HG03439 (cell line): ENCODE results near the gene TMEM35A.
"Not testable (repeated sequence)": the region's sequence is repeated elsewhere in the genome, so short reads cannot be mapped to it uniquely, and the experiment has no call there.

Experiments used
- ATAC-seq: cut with Tn5 transposase; IDR thresholded peaks from one replicate; pipeline ENCODE4 v1.9.1; 2021; ENCODE audit warnings: mild to moderate bottlenecking, moderate library complexity; ENCODE audit not compliant: unreplicated experiment

TMEM35A gene

GRCh38 chrX:101078716-101079598 is at the start of gene TMEM35A:
Gene TMEM35A (plus strand): TSS chrX:101078879. CDS start chrX:101079003, 124 bp downstream.
- ATAC-seq, result no peak

GRCh38 chrX:101029665-101030064 is 49.0 kb upstream of the TMEM35A start:
- no peak for ATAC-seq

GRCh38 chrX:101037231-101037630 is 41.4 kb upstream of the TMEM35A start:
- no peak for ATAC-seq

GRCh38 chrX:101040197-101040596 is 38.5 kb upstream of the TMEM35A start:
- no peak for ATAC-seq

GRCh38 chrX:101051153-101051548 is 27.5 kb upstream of the TMEM35A start:
- ATAC-seq, result peak; percentile 18

- ATAC-seq, result peak; percentile 92
These were observed 27.0 kb upstream of the TMEM35A start, which contains the start of gene TRMT2B for GRCh38 chrX:101051549-101052302. Gene TRMT2B (minus strand): TSS chrX:101052111. CDS start chrX:101042289, 9,822 bp downstream.

GRCh38 chrX:101056551-101056950 is 22.1 kb upstream of the TMEM35A start:
- not testable (repeated sequence) for ATAC-seq

- ATAC-seq, result peak; percentile 76
These were observed 21.5 kb upstream of the TMEM35A start for GRCh38 chrX:101057093-101057714.

- no peak for ATAC-seq
These were observed 16.5 kb upstream of the TMEM35A start for GRCh38 chrX:101062176-101062575.

- ATAC-seq, result no peak
These were observed 7.1 kb upstream of the TMEM35A start for GRCh38 chrX:101071582-101071981.

GRCh38 chrX:101079736-101080270 is 1.1 kb downstream of the TMEM35A start:
- no peak for ATAC-seq

GRCh38 chrX:101080326-101081124 is 1.8 kb downstream of the TMEM35A start:
- no peak for ATAC-seq

- no peak for ATAC-seq
These were observed 2.6 kb downstream of the TMEM35A start for GRCh38 chrX:101081231-101081630.

GRCh38 chrX:101091817-101092216 is 13.1 kb downstream of the TMEM35A start:
- no peak for ATAC-seq

GRCh38 chrX:101097546-101098453 is 19.1 kb downstream of the TMEM35A start, which contains the start of gene CENPI:
Gene CENPI (plus strand): TSS chrX:101098204. CDS start chrX:101101071, 2,867 bp downstream.
- ATAC-seq, result peak; percentile 99

GRCh38 chrX:101108284-101108683 is 29.6 kb downstream of the TMEM35A start:
- ATAC-seq, result no peak

GRCh38 chrX:101117701-101118100 is 39.0 kb downstream of the TMEM35A start:
- ATAC-seq, result no peak

- no peak for ATAC-seq
These were observed 57.6 kb downstream of the TMEM35A start for GRCh38 chrX:101136235-101136634.
